Ishikawa (cell line): ENCODE data around the gene STX2.

Source experiments
- CEBPB ChIP-seq: IDR thresholded peaks from 2 replicates; pipeline ENCODE4 v1.6.1; 2012
- CREB1 ChIP-seq: IDR thresholded peaks from 2 replicates; pipeline ENCODE4 v1.6.1; 2012; ENCODE audit warnings: low read depth
- EGR1 ChIP-seq: IDR thresholded peaks from 2 replicates; pipeline ENCODE4 v1.6.1; 2012
- EP300 ChIP-seq: IDR thresholded peaks from 2 replicates; pipeline ENCODE4 v1.6.1; 2012; ENCODE audit warnings: borderline replicate concordance
- FOXM1 ChIP-seq: IDR thresholded peaks from 2 replicates; pipeline ENCODE4 v1.6.1; 2012; ENCODE audit warnings: low read depth, borderline replicate concordance
- NFIC ChIP-seq: IDR thresholded peaks from 2 replicates; pipeline ENCODE4 v1.6.1; 2012
- RAD21 ChIP-seq: IDR thresholded peaks from 2 replicates; pipeline ENCODE4 v1.6.1; 2012; ENCODE audit warnings: low read depth
- TAF1 ChIP-seq: IDR thresholded peaks from 2 replicates; pipeline ENCODE4 v1.6.1; 2012; ENCODE audit warnings: low read depth, mild to moderate bottlenecking
- TCF12 ChIP-seq: IDR thresholded peaks from 2 replicates; pipeline ENCODE4 v1.6.1; 2012; ENCODE audit warnings: low read depth
- TEAD4 ChIP-seq: IDR thresholded peaks from 2 replicates; pipeline ENCODE4 v1.6.1; 2012
- USF1 ChIP-seq: IDR thresholded peaks from 2 replicates; pipeline ENCODE4 v1.6.1; 2012
- YY1 ChIP-seq: IDR thresholded peaks from 2 replicates; pipeline ENCODE4 v1.6.1; 2012; ENCODE audit warnings: low read depth
- ZBTB7A ChIP-seq: IDR thresholded peaks from 2 replicates; pipeline ENCODE4 v1.6.1; 2012; ENCODE audit warnings: low read depth
- TF ChIP-seq, protein P1 (sequence below): IDR thresholded peaks from 2 replicates; pipeline ENCODE4 v1.6.1; 2012; ENCODE audit warnings: low read depth, mild to moderate bottlenecking
- TF ChIP-seq, protein P2 (sequence below): IDR thresholded peaks from 2 replicates; pipeline ENCODE4 v1.6.1; 2012

Gene STX2

DNA sequence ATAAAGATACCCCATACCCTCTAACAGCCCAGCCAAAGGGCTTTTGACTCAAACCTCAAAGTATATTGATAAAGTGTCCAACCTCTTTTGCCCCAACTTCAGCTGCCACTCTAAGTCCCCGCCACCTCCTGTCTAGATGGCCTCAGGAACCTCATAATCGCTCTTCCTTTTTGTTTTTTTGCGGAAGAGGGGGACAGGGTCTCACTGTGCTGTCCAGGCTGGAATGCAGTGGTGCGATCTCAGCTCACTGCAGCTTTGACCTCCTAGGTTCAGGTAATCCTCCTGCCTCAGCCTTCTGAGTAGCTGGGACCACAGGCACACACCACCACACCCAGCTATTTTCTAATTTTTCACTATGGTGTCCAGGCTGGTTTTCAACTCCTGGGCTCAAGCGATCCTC lies 60.3 kb downstream of the STX2 start:
- TF ChIP-seq EGR1: no peak
- no peak for TF ChIP-seq EP300
- no peak for TF ChIP-seq FOXM1
- no peak for TF ChIP-seq RAD21
- TF ChIP-seq YY1: no peak
- TF ChIP-seq TCF12: no peak
- no peak for TF ChIP-seq CEBPB
- TF ChIP-seq, protein P1, sequence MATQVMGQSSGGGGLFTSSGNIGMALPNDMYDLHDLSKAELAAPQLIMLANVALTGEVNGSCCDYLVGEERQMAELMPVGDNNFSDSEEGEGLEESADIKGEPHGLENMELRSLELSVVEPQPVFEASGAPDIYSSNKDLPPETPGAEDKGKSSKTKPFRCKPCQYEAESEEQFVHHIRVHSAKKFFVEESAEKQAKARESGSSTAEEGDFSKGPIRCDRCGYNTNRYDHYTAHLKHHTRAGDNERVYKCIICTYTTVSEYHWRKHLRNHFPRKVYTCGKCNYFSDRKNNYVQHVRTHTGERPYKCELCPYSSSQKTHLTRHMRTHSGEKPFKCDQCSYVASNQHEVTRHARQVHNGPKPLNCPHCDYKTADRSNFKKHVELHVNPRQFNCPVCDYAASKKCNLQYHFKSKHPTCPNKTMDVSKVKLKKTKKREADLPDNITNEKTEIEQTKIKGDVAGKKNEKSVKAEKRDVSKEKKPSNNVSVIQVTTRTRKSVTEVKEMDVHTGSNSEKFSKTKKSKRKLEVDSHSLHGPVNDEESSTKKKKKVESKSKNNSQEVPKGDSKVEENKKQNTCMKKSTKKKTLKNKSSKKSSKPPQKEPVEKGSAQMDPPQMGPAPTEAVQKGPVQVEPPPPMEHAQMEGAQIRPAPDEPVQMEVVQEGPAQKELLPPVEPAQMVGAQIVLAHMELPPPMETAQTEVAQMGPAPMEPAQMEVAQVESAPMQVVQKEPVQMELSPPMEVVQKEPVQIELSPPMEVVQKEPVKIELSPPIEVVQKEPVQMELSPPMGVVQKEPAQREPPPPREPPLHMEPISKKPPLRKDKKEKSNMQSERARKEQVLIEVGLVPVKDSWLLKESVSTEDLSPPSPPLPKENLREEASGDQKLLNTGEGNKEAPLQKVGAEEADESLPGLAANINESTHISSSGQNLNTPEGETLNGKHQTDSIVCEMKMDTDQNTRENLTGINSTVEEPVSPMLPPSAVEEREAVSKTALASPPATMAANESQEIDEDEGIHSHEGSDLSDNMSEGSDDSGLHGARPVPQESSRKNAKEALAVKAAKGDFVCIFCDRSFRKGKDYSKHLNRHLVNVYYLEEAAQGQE: no peak

- no peak for TF ChIP-seq USF1
- TF ChIP-seq TCF12: no peak
- no peak for TF ChIP-seq TAF1
- no peak for TF ChIP-seq EP300
- TF ChIP-seq, protein P2, sequence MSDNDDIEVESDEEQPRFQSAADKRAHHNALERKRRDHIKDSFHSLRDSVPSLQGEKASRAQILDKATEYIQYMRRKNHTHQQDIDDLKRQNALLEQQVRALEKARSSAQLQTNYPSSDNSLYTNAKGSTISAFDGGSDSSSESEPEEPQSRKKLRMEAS: no peak
- TF ChIP-seq, protein P1: no peak
- TF ChIP-seq ZBTB7A: no peak
- no peak for TF ChIP-seq FOXM1
- TF ChIP-seq EGR1: no peak
- TF ChIP-seq YY1: no peak
- no peak for TF ChIP-seq CEBPB
- no peak for TF ChIP-seq TEAD4
- no peak for TF ChIP-seq CREB1
- TF ChIP-seq RAD21: no peak
- no peak for TF ChIP-seq NFIC
Observed at GRCh38 chr12:130776857-130777339, 62.2 kb downstream of the STX2 start.

- TF ChIP-seq TAF1 (no peak), YY1 (no peak)
- TF ChIP-seq, protein P2: no peak
- TF ChIP-seq, protein P1: peak; percentile 83
Observed at GRCh38 chr12:130775953-130776856, 62.8 kb downstream of the STX2 start.

DNA sequence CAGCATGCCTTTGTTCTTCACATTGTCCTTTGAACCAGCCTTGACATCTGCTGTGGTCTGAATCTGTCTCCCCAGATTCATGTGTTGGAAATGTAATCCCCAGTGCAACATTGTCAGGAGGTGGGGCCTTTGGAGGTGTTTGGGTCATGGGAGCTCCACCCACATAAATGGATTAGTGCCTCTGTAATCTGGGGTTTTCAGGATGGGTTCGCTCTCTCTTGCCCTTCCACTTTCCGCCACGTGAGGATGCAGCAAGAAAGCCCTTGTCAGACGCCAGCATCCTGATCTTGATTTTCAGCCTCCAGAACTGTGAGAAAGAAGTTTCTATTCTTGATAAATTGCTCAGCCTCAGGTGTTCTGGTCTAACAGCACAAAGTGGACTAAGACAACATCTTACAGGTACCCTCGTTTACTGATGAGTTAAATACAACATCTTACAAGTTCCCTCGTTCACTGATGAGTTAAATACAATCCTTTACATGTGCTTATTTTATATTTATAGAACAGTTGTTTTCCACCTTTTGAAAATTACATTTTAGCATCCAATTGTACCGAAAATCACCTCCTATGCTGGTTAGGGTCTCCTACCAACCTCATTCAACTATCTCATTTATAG lies 68.5 kb downstream of the STX2 start:
- TF ChIP-seq YY1: no peak
- TF ChIP-seq USF1: no peak

DNA sequence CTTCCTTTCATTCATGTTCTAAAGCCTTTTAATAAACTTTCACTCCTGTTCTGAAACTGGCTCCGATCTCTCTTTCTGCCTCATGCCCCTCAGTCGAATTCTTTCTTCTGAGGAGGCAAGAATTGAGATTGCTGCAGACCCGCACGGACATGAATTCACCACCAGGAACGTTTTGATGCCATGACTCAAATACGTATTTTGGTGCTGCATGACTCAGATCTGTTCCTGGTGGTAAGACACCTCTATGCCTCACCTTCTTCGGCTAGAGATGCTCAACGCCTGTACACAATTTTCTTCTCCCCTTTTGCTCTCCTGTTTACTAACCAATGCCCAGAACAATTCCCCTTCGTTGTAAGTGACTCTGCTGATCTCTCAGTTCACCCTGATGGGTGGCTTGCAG lies 70.9 kb downstream of the STX2 start:
- TF ChIP-seq YY1 (no peak), ZBTB7A (no peak), USF1 (no peak), RAD21 (no peak), TEAD4 (no peak), NFIC (no peak), CREB1 (no peak)
- TF ChIP-seq, protein P2: no peak
